ENCODE results near the gene RTL10.

RTL10 gene

GRCh38 chr22:19854778-19855503, at the start of gene RTL10, which contains the start of gene GNB1L:
RTL10 (minus strand) TSS chr22:19854874; CDS start chr22:19852261, 2,613 bp downstream.
GNB1L (minus strand) TSS chr22:19854874; CDS start chr22:19821355, 33,519 bp downstream.
- peak; percentile 90 to 95 for DNase-seq (ENCODE audit: low read depth in 2 of 2)

DNA sequence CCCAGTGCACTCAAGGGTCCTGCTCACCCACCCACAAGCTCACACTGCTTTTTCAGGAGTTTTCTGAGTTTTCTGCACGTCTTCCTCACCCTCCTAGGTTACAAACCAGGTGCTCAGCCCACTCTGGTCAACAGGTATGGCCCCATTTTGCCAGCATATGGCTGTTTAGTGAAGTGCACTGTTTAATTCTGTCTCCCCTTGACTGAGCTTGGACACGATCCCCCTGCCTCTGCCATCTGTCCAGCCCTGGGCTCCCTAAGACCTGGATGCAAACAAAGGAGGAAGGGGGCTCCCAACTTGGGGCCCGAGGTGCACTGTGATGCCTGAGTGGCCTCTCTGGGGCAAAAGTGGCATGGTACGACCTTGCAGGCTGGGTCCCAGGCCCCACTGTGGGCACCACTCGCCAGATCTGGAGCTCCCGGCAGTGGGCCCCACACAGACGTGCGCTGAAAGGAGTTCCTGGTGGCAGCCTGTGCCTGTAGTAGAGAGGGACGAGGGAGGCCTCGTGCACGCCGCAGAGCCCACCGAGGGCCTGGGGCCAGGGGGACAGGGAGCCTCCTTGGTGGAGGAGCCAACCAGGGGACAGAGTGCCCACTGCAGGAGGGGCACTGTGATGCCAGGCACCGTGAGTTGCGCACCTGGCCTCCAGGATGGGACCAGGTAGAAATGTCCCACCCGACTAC, 49.6 kb upstream of the RTL10 start:
- DNase-seq (ENCODE audit: low read depth in 2 of 2) = no peak

DNA sequence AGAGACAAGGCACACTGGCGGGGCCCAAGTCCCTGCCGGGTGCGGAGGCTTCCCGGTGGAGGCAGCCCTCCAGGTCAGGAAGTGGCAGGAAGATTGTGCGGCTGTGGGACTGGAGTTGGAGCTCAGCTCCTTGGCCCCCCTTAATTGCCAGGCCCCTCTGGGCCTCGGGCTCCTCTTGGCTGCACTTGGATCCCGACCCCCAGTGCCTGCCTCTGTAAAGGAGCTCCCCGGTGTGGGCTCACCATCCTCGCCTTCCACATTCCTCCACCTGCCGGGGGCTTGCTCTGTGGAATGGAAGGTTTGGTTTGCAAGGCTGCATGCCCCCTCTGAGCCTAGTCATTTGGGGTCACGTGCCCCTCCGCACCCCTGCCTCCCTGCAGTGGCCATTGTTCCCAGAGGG, 48.8 kb upstream of the RTL10 start:
- DNase-seq (ENCODE audit: low read depth in 2 of 2) = no peak

- DNase-seq (ENCODE audit: low read depth in 2 of 2) = no peak
Measured at GRCh38 chr22:19903031-19903430, 48.4 kb upstream of the RTL10 start.

GRCh38 chr22:19902245-19902715, 47.6 kb upstream of the RTL10 start:
- no peak for DNase-seq (ENCODE audit: low read depth in 2 of 2)

GRCh38 chr22:19901577-19902244, 47.0 kb upstream of the RTL10 start:
- no peak for DNase-seq (ENCODE audit: low read depth in 2 of 2)

GRCh38 chr22:19900707-19901436, 46.2 kb upstream of the RTL10 start:
- no peak for DNase-seq (ENCODE audit: low read depth in 2 of 2)

GRCh38 chr22:19898831-19899567, 44.3 kb upstream of the RTL10 start:
- no peak for DNase-seq (ENCODE audit: low read depth in 2 of 2)

GRCh38 chr22:19898145-19898544, 43.5 kb upstream of the RTL10 start:
- no peak for DNase-seq (ENCODE audit: low read depth in 2 of 2)

GRCh38 chr22:19897726-19898125, 43.1 kb upstream of the RTL10 start:
- DNase-seq (ENCODE audit: low read depth in 2 of 2) = no peak

- DNase-seq (ENCODE audit: low read depth in 2 of 2) = no peak
Measured at GRCh38 chr22:19896665-19897355, 42.1 kb upstream of the RTL10 start.

DNA sequence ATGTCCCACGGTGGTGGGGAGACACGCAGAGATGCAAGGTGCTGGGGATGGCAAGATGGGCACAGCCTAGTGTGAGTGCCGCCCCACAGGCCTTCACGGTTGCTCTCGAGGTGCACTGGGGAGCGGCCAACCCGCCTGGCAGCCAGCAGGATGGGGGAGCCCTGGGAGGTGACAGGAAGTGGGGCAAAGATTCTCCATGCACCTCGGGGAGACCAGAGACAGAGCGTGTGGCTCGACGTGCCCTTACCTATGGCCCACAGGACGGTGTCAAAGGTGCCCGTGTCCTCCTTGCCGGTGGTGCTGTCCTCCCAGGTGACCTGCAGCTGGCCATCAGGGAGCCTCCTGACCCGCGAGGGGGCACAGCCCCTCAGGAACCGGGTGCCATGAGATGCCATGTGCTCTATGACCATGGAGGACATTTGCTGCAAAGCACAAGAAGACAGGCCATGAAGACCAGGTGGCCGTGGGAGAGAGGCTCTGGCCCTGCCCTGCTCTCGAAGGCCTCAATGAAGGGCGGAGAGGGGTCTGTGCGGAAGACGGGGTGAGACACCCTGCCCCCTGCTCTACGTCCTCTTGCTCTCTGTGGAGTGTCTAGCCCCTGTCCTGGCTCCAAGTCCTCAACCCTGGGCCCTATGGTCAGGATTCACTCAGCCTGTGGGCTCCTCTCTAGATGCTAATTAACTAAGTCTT, 40.6 kb upstream of the RTL10 start:
- DNase-seq (ENCODE audit: low read depth in 2 of 2) = no peak

DNA sequence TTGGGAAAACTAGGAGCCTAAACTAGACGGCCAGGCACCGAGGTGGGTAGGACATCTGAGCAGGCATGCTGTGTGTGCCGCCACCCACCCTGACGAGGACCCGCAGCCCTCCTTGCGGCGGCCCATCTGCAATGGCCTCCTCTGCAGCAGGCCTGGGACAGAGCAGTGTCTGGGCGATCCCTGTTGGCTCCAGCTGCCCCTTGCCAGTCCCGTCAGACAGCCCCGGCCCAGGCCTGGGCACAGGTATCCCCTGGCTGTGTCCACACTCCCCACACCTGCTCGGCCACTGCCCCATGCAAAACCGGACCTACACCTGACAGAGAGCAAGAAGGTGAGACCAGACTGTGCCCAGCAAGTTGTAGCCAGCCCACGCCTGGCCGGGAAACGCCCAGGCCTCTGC, 38.7 kb upstream of the RTL10 start:
- DNase-seq (ENCODE audit: low read depth in 2 of 2) = no peak

DNA sequence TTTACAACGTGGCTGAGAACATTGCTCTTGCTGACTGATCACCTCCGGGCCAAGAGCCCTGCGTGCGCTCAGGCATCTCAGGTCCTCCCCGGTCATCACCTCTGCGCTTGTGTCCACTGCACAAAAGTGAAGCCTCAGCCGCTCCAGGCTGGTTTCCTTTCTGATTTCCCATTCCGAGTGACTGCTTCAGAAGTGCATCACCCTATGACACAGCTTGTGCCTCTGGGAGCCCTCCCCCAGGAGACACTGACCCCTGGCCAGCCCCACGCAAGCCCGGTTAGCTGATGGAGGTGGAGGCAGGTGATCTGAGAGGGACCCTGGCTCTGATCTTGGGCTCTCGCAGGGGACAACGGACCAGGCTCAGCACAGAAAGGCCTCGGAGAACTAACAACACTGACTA, 38.3 kb upstream of the RTL10 start:
- DNase-seq (ENCODE audit: low read depth in 2 of 2) = no peak

DNA sequence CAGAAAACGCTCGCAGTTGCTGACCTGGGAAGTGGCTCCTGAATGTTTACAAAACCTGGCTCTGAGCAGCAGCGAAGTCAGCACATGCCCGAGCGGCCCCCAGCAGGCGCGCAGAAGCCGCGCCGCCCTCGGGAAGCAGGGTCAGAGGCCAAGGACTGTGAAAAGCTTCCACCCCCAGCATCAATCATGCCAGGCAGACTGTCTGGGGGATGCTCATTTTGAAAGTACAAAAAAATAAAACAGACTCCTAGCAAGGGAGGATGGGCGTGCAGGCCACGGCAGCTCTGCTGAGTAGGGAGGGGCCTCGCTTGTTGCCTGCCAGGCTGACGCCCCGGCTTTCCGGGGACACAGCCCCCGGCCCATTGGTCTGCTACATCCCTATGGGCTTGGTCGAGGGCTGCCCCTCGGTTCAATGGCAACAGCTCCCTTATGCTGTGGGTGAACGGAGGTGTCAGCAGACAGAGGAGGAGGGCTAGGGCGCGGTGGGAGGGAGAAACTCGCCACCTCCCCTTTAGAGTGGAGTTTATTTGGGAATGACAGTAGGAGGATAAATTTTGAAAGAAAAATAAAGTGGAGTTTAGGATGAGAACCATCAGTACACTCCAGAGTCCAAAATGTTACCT, 37.7 kb upstream of the RTL10 start:
- DNase-seq (ENCODE audit: low read depth in 2 of 2) = peak; percentile 54

DNA sequence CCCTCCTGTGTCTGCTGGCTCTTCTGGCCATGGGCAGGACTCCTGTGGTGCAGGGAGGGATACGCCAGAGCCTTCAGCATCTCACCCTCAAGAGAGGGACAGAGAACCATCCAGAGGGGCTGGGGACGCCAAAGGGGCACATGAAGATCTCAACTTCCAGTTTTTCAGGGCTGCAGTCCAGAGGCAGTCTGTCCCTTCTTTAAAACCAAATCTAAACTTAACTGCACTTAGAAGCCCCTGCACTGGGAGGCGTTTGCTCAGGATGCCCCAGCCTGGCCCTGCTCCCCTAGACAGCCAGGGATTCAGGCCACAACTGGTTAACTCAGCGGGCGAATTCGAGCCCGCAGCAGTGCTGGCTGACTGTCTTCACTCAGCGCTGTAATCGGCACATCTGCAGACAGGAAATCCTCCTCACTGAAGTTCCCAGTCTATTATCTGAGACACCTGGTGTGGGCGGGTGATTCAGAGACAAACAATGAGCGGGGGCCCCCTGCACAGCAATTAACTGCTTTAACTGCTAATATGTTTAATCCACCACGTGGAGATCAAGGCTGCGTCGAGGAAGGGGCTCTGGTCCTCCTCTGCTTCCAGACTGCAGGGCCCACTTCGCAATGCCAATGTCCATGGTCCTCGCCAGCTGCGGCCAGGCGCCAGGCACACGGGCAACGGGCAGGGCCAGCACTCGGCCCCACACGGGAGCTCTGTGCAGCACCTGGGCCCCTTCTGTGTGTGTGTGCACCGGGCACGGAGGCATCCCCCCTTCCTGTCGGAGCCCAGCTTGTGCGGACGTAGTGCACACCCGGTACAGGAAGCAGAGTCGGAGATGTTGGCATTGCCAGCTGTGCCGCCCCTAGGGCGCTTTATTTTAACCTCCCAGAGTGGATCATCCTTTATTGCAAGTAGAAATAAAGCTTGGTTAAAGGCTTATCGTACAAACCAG, 36.9 kb upstream of the RTL10 start:
- peak; percentile 80 for DNase-seq (ENCODE audit: low read depth in 2 of 2)

DNA sequence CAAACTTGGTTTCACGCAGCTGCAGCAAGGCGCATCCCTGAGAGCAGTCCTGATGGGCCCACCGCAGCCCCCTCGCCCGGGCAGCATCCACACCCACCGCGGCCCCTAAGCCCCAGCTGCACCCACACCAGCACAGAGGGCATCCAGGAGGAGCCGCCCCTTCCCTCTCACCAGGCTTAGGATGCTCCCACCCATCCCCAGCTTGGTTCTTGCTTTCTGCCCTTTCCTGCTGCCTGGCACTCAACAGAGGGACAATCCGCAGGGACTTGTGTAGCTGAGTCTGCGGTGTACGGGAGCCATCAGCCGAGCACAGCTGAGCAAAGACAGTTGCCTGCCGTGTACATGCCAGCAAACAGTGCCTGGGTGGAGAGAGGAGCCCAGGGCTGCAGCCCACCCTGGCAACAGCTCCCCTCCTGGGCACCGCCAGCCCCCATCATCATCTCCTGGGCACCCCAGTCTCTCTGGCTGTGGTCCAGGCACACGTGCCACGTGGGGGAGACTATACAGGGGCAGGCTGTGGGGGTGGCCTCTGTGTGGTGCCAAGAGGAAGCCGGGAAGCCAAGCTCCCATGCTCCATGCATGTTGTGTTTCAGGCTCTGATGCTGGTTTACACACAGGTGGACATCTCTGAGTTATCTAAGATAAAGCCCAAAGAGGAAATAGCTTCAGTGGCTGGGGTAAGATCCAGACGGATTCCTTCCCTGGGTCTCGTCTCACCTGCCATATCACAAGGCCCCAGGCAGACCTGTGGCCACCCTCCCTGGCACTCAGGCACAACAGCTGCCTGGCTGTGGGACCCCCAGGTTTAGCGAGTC, 36.0 kb upstream of the RTL10 start:
- DNase-seq (ENCODE audit: low read depth in 2 of 2) = no peak

DNA sequence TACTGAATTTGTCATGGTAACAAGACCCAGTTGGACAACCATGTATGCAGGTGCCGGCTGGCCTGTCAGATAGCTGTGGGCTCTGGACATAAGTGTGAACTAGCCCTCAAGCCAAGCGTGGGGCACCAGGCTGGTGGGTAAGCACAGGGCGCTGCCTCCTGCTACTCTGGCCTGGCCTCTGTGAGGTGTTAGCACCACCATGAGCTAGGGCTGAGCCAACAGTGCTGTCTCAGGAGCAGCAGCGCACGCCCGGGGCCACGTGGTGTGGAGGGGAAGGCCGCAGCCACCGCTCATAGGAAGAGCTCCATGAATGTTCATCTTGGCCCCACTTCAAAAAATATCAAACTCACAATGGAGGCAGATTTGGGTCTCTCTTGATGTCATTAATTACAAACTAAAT, 35.3 kb upstream of the RTL10 start:
- peak in 1 of 2 donors; percentile 35 for DNase-seq (ENCODE audit: low read depth in 2 of 2)
